H1 (cell line): Measurements from ENCODE around the gene KIAA0319L. TPM values are rescaled to one million over a fixed set of nuclear protein-coding genes. Genes with fewer than 3 reads are reported as not detected.

Experiments
- EZH2 ChIP-seq: fragments of 200-600 bp; sonication (generic); IDR thresholded peaks from 2 replicates; pipeline ENCODE4 v1.7.1; 2012; ENCODE audit warnings: low read depth, mild to moderate bottlenecking, moderate library complexity, low read length, inconsistent platforms; ENCODE audit not compliant: severe bottlenecking
- SAP30 ChIP-seq: fragments of 300-600 bp; sonication (generic); IDR thresholded peaks from 2 replicates; pipeline ENCODE4 v1.7.1; 2012; ENCODE audit warnings: low read length, moderate library complexity, mild to moderate bottlenecking, inconsistent platforms; ENCODE audit not compliant: insufficient read depth, insufficient replicate concordance
- TCF12 ChIP-seq: IDR thresholded peaks from 2 replicates; pipeline ENCODE4 v1.6.1; 2011; ENCODE audit warnings: low read depth, mild to moderate bottlenecking, low read length
- polyA plus RNA-seq, 7 experiments: library from polyadenylated mRNA; depleted of rRNA in 3 of 7; stranded (reverse) in 5 of 7; unstranded in 2 of 7; fragments of >200 nt in 5 of 7; fragments of 200-250 nt in 2 of 7; gene quantifications; 1 replicate in 5 of 7; 2 replicates in 1 of 7; 4 replicates in 1 of 7; pipeline versions ENCODE4 v1.2.1 to v1.2.3, GENCODE V29; 2011 to 2013; ENCODE audit warnings: missing spikeins in 2 of 7, mixed read lengths in 2 of 7
- total RNA-seq: library from RNA; stranded (reverse); fragmentation: NEBNext Ultra II Directional; extraction: Animal tissue kit (Norgen Biotek cat#: 25700); gene quantifications from 2 replicates; pipeline ENCODE4 v1.2.1, GENCODE V29; 2021

Gene KIAA0319L
- total and polyA plus RNA-seq, 2 of the 8 experiments (the other 6 are each of a cell fraction or from before 2014, with no cell fraction given): 40.1 to 55.7 TPM

- TF ChIP-seq SAP30 (no peak), TCF12 (no peak), EZH2 (no peak)
Observed at GRCh38 chr1:35575416-35575958, 18.3 kb upstream of the KIAA0319L start (continued).
